GM18505 (cell line): ENCODE results near the gene STC2.

Source experiments
- ATAC-seq: cut with Tn5 transposase; IDR thresholded peaks from one replicate; pipeline ENCODE4 v1.9.1; 2021; ENCODE audit not compliant: unreplicated experiment
- POLR2A ChIP-seq: IDR thresholded peaks from 4 replicates; pipeline ENCODE4 v1.6.1; 2011; ENCODE audit warnings: borderline replicate concordance; ENCODE audit not compliant: insufficient read depth, insufficient read length; ENCODE audit errors: extremely low read depth

Gene STC2

GRCh38 chr5:173299820-173300219, 28.4 kb downstream of the STC2 start:
- no peak for ATAC-seq
- TF ChIP-seq POLR2A: no peak

DNA sequence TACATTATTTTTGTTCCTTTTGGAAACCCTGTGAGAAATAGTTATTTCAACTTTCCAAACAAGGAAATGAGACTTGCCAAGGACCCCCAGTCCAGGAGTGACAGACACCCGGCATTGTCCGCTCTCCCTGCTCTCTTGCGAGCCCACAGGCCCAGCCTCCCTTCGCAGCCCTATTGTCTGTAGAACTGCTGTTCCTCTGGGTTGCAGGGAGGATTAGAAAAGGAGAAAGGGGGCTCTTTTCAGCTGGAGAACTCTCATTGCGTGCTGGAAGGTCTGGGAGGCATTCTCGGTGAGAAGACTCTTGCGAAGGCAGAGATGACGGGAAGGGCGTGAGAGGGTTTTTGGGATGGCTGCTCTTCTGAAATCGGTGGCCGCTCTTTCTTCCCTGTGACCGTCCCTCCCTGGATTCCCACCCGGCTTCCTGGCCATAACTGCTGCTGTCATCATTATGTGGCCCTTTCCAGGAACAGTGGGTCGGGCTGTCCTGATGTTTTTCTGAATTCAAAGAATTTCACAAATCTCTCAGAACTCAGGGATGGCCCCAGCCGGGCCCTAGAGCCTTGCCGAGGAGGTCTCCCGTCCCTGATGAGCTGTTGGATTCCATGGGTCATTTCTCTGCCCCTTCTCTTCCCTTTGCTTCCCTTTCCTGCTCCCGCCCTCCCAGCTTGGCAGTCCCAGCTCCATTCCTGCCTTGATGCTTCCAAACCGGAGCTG, 29.8 kb downstream of the STC2 start:
- ATAC-seq: no peak
- no peak for TF ChIP-seq POLR2A

GRCh38 chr5:173297813-173298212, 30.4 kb downstream of the STC2 start:
- TF ChIP-seq POLR2A: no peak
- ATAC-seq: no peak

DNA sequence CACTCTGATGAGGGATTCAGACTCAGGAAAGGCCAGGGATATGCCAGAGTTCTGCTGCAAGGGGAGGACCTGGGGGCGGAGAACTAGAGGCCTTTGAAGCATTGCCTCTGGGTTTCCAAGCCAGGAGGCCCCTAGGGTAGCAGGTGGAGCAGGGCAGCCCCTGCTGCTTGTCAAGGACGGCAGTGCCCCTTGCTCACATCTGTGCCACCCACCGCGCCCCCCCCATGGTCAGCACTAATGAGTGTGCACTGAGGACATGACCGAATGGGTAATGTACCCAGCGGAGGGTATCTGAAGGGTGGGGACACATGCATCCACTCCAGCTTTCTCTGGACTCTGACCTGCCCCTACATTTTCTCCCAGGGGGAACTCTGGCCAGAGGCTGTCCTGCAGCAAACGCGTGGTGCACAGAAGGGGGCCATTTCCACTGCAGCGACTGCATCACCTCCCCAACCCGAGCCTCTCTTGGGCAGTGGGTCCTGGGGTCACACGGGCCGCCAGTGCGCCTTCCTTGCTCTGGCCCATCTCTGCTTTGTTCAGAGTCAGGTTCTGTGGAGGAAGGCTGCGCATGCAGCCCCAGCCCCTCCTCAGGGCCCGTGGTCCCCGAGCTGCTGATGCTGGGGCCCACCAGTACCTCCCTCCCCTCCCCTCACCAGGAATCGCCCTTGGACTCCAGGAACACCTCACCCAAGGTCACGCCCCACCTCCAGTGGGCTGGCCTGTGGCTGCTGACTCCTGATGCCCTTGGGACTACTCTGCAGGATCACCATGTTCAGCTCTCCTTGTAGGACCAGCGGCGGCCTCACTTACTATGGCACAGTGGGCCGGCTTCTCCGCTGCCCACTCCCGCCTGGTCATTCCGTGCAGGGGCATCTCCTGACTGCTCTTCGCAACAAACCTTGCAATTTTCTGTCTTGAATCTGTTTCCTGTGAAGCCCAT, 31.2 kb downstream of the STC2 start:
- TF ChIP-seq POLR2A: no peak
- no peak for ATAC-seq

DNA sequence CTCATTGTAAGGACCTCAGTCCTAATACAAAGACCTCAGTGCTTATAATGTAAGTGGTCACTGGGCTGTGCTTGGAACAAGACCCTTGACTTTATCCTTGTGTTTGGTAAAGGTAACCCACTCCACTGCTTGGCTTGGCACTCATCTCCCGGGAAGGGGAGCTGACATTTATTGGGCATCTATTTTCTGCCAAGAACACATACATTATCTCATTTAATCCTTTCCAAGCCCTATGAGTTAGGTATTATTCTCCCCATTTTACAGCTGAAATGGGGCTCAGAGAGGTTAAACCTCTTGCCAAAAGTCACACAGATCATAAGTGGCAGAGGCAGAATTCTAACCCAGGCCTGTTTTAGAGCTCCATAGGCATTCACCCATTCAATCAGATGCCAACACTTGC, 32.4 kb downstream of the STC2 start:
- no peak for ATAC-seq
- TF ChIP-seq POLR2A: no peak

GRCh38 chr5:173294673-173295320, 33.4 kb downstream of the STC2 start:
- no peak for ATAC-seq
- no peak for TF ChIP-seq POLR2A

DNA sequence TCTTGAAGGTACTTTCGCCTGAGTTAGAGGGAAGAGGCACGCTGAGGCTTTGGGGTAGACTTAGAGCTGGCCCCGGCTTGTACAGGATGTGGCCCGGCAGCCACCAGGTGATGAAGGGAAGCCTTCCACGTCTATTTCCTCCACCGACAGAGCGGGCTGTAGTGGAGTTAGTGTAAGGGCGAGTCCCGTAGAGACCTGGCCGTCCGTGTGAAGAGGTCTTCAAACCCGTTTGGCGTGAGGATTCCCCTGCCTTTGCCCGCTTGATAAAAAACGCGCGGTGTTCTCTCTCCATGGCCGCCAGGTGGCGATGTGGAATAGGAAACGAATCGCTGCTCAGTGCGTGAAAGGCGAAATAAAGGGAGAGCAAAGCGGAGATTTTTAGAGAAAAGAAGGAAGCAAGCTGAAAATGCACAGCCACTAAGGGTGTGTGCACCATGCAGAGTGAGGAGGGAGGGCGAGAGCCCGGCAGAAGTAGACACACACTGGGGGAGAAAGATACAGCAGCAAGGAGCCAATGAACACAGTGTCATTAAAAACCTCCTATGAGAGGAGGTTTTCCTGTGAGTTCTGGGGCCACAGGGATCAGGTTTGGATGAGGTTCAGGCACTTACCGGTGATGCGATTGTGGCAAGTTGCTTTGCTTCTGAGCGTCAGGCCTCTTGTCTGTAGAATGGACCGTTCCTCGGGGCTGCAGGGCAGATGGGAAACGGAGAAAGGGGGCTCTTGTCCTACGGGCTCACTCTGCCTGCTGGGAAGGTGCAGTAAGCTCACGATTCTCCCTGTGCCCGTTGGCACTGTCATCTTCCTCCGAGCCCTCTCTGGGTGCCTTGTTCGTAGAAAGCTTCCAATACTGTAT, 34.2 kb downstream of the STC2 start:
- no peak for TF ChIP-seq POLR2A
- no peak for ATAC-seq

DNA sequence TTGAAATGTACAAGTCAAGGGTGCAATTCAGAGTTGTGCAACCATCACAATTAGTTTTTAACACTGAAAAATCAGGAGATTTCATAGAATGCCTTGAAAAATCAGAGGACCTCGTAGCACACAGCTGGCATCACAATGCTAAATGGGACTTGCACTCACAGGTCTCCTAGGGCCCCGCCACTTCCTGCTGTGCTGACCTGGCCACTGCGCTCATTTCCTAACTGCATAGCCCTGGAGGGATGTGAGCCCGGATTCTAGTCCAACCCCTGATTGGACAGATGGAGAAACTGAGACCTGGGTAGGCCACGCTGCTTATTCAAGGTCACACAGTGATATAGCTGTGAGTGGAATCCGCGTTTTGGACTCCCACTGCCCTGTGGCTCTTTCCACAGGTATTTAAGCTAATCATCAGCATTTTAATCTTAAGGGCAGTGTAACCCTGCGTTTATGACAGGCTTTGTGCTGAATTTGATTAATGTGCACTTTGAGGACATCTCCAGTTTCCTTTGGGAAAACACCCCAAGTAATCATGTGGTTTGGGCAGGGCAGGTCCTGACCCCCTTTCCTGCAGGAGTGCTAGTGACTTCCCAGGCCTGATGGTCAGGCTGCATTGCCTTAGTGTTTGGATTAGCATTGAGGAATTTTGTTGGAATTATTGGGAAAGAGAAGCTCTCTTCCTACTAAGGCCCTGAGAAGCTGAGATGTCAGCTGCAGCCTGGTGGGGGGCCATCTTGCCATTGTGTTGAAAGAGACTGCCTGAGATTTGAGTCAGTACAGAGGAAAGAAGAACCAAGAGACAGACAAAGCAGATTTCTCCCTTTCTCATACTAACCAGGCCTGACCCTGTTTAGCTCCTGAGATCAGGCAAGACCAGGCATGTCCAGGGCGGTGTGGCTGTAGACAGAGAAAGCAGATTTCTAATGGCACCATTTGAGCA, 36.2 kb downstream of the STC2 start:
- no peak for TF ChIP-seq POLR2A
- ATAC-seq: no peak

DNA sequence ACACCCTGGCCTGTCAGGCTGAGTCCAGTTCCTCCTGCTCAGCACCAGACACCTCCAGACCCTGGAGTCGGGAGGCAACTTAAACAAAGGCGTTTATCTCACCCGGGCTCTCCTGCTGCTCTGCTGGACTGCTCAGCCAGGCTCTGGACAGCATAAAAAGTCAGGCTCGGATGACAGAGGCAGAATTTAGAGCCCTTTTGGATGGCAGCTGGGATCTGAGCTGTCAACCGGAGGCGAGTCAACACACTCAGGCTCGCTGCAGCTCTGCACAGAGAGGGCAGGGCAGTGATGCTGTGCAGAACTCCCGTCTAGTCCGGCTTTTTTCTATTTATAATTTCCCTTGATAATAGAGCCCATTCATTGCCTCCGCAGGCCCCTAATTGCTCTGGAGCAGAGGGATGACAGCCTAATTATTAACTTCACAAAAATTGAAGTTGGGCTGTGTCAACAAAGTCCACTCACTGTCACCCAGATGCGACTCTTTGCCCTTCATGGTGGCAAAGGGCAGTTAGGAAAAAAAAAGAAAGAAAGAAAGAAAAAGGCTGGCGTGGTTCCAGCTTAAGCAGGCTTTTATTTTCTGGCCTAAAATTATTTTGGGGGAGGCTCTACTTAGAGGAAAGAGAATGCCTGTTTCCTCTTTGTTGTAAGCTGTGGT, 37.6 kb downstream of the STC2 start:
- TF ChIP-seq POLR2A: no peak
- no peak for ATAC-seq

GRCh38 chr5:173289372-173289771, 38.8 kb downstream of the STC2 start:
- ATAC-seq: no peak
- no peak for TF ChIP-seq POLR2A

GRCh38 chr5:173288632-173289031, 39.6 kb downstream of the STC2 start:
- no peak for TF ChIP-seq POLR2A
- no peak for ATAC-seq
